ENCODE data around the gene FN3KRP.

FN3KRP gene

DNA sequence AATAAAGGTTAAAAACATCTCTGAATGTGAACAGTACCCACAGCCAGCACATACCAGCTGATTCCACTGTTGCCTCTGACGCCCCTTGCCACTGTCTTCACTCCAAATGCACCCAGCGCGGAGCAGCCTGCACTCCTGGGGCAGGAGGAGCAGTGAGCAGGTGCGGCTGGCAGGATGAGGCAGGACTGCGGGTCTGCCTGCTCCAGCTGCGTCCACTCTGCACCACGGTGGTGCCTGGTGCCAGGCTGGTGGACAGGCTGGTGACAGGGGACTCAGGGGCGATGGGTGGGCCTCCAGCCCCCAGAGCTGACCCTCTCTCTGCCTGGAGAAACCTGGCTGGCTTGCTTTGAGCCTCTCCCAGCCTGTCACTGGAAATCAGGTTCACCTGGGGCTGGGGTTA lies 27.4 kb upstream of the FN3KRP start:
- no peak for DNase-seq

DNA sequence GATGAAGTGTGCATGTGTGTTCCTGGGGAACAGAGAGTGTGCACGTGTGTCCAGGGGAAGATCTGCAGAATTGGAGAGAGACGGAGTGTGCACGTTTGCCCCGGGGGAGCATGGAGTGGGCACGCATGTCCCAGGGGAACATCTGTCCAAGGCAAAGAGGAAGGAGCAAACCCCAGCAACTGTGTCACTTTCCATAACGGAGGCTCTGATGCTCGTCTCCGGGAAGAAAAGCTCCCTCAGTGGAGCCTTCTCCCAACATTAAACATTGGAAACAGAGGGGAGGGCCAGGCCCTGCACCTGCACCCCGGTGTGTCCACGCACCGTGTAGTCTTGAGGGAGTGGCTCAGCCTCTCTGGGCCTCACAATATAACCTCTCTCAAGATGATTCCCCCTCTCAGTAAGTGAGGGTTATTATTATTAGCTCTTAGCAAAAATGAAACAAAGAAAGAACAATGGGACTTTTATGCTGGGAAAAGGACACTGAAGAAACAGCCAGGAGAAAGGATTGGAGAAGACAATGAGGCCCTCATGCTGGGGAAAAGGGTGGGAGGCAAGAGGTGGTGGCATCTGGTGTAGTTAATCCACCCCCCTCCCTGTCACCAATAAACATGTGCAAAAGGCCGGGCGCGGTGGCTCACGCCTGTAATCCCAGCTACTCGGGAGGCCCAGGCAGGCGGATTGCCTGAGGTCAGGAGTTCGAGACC lies 25.6 kb upstream of the FN3KRP start:
- DNase-seq, result no peak

DNA sequence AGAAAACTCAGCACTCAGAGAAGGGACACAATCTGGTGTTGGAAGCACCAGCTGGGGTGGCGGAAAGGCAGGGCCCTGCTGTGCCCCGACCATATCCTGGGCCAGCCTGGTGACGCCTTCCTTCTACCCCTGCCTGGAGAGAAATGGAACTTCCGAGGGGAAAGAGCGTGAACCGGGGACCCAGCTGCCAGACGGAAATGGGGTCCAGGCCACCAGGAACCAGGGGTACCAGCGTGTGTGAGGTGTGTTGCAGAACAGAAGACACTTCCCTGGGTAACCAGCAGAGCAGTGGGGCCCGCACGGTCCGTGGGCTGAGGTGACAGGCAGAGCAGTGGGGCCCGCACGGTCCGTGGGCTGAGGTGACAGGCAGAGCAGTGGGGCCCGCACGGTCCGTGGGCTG lies 24.8 kb upstream of the FN3KRP start:
- DNase-seq, result no peak

DNA sequence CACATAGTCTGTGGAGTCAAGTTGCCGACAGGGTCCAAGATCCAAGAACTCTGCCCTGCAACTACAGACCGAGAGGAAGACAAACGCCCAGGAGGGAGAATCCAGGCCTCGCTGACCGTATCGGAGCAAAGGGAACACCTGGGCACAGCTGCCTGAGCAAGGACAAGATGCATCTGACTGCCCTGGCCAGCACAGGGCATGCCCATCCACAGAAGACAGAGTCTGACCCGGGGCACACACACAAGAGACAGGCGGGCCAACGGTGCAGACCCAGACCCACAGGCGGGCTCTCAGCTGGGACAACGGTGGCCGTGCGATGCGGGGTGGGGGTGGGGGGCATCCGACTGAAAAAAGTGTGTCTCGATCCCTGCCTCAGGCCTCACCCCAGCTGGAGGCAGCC lies 24.2 kb upstream of the FN3KRP start:
- no peak for DNase-seq

DNA sequence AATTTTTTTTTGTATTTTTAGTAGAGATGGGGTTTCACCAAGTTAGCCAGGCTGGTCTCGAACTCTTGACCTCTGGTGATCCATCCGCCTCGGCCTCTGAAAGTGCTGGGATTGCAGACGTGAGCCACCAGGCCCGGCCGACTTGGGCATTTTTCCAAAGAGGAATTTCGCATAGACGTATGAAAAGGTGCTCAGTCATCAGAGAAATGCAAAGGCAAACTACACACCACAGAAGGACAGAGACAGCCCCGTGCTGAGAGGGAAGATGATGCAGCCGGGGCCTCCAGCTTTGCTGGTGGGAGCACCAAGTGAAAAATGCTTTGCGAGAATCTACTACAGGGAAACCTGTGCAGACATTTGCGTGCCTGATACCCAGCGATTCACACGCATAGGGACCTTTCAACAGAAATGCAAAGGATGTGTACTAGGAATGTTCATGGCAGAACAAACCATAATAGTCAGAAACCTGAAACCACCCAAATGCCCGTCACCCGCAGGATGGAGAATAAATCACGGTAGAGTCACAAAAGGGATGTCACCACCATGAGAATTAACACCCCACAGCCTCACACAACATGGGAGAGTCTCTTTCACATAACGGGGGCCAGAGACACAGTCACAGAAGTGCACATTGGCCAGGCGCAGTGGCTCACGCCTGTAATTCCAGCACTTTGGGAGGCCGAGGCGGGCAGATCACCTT lies 23.2 kb upstream of the FN3KRP start:
- no peak for DNase-seq

DNA sequence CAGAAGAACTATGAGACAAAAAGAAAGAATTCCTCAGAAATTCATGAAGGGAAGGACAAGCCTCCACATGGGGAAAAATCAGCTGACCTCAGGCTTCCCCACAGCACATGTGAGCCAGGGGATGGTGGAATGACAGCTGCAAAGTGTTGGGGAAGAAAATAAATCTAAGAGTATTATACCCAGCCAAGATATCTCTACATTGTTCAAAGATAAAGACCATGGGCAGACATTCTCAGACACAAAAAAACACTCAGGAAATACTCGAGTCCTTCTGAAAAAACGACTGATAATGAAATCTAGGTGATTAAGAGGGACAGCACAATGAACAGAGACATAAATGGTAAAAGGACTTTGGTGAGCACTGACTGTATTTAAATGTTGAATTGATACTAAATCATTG lies 21.9 kb upstream of the FN3KRP start:
- DNase-seq, result no peak

DNA sequence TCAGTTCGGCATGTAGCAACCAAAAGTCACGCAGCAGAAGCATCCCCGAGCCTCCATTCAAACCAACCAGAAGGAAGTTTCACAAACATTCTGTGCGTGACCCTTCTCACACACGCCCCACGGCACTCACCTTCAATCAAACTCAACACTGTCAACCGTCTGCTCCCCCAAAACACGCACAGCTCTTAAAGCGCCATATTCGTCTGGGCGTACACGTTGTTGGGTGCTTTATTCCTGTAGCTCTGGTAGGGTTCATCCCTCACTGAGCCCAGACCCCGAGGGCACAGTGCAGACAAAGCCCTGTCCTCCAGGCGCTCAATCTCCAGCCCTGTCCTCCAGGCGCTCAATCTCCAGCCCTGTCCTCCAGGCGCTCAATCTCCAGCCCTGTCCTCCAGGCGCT lies 20.2 kb upstream of the FN3KRP start:
- DNase-seq, result no peak

DNA sequence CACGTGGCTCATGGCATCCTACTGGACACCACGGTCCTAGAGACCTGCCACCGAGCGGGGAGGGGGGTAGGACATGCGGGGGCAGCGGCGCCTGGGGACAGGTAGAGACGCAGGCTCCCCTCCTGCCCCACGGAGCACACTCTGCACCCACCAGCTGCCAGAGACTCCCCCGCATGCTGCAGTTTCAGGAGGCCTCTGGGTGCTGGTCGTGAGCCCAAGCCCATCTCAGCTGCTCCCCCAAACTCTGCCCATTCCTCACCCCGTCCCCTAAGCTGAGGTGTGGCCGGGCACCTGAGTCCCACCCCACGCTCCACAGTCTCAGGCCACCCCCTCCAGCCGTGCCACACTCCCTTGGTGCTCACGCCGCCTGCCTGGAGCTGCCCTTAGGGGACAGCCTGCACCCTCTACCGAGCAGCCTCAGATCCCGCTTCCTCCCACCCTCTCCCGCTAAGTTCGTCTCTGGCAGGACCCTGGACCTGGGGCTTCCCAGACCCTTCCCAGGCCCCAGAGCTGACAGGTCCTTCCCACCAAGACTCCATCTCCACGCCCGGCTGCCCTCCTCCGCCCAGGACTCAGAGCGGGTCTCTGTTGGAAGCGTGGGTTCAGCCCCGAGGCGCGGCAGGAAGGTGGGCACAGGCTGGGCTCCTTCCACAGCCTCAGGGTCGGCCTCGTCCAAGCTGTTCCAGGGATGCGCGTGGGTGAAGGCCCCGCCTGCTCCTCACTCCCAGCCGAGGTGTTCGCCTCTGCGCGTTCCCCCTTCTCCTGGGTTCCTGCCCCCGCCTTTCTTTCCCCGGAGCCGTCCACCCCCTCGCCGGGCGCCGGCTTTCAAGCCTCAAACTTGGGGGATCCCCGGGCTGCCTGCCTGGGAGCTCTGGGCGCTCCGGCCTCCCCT lies 19.3 kb upstream of the FN3KRP start:
- DNase-seq, result no peak

DNA sequence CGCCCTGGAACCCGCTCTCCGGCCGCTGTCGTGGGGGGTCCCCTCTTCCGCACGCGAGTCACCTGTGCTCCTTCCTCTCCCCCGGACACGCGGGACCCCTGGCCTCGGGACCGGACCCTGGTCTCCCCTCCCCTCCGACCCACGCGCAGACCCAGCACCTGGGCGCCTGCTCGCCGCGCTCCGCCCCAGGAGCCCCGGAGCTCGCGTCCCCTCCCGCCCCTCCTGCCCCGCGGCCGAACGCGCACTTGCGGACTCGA lies 18.8 kb upstream of the FN3KRP start:
- DNase-seq, result no peak

DNA sequence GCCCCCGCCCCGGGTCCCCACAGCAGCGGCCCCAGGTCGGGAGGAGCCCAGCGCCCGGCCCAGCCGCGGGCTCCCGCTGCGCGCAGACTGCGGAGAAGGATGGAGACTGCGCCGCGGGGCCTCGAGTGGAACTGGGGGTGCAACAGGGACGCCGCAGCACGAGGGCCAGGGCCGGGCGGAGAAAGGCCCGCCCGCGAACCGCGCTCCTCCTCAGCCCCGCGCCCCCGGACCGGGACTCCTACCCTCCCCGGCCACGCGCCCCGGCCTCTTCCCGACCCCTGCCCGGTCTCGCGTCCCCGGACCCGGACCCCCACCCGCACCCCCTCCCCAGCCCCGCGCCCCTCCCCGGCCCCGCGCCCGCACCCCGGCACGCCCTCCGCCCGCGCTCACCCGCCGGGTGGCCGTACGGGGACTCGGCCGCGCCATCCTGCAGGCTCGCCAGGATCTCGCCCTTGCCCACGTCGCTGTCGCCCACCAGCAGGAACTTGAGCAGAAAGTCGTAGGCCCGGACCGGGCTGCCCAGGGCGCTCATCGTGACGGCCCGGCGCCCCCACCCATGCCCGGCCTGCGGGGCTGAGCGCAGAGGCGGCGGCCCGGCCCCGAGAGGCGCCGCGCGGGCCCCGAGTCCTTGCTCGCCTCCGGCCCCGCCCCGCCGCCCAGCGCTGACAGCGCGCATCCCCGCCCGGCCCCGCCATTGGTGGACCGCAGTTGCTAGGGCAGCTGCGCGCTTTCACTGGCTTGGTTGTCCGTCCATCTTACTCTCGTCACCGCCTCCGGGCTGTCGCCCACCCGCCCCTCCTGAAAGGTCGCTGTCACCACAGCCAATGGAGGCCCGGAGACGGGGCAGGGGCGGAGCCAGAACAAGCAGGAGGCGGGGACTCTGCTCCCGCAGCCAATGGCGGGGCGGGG lies 18.2 kb upstream of the FN3KRP start, which contains the start of gene RAB40B:
Gene RAB40B (minus strand): TSS at position 634 of the 909 bp plus-strand sequence. CDS start 102 bp downstream, at position 532.
- DNase-seq, result peak; percentile 99

DNA sequence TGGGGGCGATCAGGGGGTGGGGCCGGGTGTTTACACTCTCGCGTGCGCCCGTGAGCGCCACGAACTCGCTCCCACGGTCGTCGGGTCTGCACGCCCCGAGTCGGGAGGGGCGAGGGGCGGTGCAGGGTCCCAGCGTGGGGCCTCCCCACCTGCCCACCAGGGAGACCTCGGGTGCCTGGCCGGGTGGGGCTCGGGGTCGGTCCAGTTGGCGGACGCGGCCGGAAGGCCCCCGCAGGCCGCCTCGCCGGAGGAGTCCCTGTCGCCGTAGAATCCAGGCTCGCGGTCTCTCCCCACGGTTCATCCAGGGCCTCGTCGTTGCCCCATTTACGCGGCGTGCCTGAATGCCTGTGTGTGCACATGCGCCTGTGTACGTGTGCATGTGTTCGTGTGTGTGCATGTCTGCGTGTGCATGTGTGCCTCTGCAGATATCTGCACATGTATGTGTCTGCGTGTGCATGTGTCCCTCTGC lies 17.5 kb upstream of the FN3KRP start:
- DNase-seq, result no peak

DNA sequence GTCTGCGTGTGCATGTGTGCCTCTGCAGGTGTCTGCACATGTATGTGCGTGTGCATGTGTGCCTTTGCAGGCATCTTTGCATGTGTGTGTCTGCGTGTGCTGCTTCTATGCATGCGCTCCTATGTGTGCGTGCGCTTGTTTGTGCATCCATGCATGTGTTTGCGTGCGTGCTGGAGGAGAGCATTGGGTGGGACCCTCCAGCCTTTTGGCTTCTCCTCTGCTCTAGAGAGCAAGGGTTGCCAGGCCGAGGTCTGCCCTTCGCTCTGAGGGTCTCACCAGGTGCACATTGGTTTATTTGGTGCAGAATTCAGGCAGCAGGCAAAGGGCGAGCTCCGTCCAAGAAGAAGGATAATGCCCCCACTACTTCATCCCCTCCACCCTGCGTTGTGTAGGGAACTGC lies 17.0 kb upstream of the FN3KRP start:
- no peak for DNase-seq

DNA sequence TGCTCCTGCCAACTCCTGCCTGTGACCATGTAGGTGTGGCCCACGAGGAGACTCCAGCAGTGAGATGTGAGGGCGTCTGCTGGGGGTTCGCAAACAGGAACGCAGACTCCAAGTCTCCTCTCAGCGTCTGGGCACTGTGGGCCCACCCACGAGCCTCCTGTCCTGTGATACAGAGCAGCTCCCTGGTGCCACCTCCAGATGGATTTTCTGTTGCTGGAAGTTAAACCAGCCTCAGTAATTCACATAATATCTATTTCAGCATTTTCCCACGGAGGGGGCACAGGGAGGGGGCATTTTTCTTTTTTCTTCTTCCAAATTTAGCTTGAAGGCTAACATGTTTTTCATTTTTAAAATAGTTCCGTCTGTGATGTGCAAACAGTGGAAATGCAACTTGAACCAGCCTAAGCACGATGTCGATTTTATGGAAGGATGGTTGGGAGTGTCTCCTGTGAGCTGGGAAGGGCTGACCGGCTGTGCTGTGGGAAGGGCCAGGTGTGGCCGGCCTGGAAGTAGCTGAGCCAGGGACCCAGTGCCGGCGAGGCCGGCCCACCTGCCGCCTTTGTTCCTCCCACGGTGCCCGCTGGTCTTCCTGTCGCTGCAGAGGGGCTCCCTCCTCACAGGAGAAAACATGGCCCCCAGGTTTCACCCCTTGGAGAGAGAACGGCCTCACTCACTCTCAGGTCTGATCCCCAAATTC lies 14.1 kb upstream of the FN3KRP start:
- DNase-seq, result no peak

DNA sequence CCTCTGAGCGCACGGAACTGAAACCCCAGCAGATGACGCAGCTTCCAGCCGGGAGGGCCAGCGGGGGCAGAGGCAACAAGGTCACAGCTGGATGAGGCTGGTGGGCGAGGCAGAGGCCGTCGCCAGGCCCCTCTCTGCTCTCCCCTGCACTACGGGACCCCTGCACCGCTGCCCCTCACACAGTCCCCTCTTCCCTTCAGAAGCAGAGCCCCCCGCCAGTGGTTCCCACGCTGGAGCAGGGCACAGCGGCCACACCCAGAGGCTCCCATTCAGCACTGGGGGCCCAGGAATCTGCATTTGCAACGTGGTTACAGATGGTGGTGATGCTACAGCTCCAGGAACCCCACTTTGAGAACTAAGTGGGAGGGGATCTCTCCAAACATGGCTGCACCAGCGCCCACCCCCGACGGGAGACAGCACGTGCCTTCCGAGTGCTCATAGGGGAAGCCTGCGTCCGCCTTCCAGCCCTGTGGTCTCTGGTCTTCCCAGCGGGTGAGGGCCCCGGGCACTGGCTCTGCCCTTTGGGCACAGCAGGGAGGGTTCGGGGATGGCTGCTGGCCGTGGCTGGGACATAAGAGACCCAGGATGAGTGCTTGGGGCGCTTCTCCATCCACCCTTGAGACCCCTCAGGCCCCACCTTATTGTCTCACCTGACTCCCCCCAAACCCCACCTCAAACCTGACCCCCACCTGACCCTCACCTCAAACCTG lies 13.3 kb upstream of the FN3KRP start:
- no peak for DNase-seq

DNA sequence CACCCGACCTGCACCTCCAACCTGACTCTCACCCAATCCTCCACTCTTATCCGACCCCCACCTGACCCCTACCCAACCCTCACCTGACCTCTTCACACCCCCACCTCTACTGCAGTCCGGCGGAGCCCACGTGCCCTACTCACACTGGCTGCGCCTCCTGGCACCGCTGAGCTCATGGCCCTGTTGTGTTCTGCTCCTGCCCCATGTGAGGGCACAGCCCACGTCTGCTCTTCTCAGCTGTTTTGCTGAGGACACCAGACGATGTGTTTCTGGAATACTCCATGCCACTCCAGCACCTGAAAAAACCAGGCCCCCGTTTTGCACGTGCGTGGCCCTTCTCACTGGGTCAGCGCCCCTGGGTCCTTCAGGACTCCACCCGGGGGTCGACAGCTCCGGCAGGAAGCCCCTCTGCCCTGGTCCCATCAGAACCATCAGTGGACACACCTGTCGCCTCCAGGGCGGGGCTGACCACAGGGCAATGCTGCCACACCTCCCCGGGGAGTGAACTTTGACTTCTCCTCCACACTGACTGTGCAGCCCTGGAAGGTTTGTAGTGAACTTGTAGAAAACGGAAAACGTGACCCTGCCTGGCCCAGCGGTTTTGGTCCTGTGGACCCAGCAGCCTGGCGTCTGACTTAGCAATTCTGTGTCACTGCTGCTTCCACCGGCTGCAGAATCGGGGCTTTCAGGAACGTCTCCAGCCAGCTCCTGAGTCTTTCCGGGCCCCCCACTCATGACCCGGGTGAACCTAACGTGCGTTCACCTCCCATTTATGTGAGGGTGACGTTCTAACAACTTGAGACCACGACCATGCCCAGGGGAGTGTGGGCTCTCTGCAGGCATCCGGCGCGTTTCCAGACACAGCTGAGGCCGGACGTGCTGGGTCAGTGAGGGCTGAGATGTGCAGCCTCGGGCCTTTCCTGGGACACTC lies 12.3 kb upstream of the FN3KRP start:
- DNase-seq, result no peak

DNA sequence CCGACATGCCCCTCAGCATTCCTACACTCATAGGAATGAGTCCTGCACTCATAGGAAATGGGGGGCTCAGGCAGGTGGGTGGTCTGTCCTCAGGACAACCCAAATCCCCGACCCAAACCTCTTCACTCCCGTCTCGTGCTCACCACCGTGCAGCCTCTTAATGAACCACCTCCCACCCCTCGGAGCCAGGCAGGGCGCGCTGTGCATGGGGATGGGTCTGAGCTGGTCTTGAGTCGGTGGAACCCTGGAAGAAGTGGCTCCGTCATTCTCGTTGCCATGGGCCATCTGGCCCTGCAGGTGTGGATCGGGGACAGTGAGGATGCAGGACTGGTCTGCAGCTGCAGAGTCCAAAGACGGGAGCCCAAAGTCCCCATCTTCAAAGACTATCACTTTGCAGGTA lies 11.6 kb upstream of the FN3KRP start:
- DNase-seq, result no peak

DNA sequence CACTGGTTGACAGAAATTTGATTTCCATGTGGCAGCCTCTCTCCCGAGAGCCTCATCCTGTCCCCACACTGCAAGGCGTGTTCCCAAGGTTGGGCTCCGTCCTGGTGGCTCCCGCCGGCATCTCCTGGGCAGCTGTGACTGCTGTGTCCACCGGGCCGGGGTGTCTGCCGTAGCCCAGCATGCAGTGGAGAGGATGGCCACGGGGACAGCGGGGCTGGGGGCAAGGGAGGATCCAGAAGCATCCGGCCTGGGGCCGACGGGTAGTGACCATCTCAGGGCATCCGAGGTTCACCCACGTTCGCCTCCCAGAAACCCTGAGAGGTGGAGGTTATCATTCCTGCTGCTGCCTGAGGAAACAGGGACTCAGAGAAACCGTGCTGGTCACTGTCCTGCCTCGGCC lies 10.8 kb upstream of the FN3KRP start:
- no peak for DNase-seq

DNA sequence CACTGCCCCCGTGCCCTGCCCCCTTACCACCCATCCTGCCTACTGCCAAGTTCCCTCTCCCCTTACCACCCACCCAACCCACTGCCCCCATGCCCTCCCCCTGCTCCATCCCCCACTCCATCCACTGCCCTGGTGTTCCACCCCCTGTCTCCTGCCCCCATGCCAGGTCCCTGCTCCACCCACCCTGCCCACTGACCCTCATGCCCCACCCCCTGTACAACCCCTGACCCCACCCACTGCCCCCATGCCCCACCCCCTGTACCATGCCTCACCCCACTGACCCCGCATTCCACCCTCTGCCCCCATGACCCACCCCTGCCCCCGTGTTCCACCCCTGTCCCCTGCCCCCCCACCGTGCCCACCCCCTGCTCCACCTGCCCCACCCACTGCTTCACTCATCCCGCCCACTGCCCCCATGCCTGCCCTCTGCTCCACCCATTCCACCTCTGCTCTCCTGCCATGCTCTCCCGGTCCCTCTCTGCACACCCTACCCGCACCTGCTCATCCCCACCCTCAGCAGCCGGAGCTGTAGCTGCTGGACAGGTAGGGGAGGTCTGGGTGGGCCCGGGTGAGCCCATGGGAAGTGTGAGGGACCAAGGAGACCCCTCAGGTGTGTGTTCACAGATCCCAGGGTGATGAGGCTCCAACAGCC lies 7.4 kb upstream of the FN3KRP start:
- no peak for DNase-seq

DNA sequence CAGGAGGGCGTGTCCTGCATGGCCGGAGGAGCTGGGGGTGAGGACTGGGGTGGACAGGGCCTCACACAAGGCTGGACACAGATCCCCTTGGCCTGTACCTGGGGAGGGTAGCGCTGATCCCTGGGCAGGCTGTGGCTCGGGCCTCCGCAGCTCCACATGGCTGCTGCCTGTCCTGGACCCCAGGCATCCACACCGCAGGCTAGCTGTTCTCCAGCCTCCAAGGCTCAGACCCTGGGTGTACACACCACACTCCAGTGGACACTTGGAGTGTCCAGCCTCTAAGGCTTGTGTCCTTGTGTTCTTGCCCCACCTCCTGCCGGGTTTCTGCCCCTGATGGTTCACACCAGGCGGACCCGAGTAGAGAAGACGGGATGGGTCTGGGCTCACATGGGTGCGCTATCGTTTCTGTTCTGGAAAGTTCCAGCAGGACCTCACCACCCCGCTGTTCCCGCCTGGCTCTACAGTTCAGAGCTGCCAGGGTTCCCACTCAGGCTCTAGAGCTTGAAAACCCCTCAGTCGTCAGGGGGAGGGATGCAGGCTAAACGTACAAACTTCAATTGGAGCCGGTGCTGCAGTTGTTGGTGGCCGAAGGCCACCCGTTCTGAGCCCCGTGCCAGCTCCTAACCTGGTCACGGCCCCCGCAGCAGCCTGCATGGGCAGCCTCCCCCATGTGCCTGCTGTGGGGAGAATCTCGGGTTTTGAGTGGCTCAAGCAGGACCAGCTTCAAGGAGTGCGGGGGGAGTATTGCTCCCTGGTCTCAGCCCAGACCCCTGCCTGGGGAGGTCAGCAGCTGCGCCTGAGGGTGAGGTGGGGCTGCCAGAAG lies 6.6 kb upstream of the FN3KRP start:
- DNase-seq, result no peak
